SK-N-SH treated with all-trans-retinoic acid at 6 μM for 48 hours (cell line): ENCODE measurements around the gene ACACB.

Source experiments
- ARNTL ChIP-seq: fragments of 450-650 bp; formaldehyde crosslinking; IDR thresholded peaks from 2 replicates; pipeline ENCODE4 v1.5.0; 2020; ENCODE audit warnings: low read depth, mild to moderate bottlenecking, moderate library complexity, borderline replicate concordance
- BACH2 ChIP-seq: fragments of 250-450 bp; sonication (Bioruptor Pico); IDR thresholded peaks from 2 replicates; pipeline ENCODE4 v1.9.0; 2021; ENCODE audit warnings: mild to moderate bottlenecking, borderline replicate concordance
- CSDC2 ChIP-seq: fragments of 250-450 bp; sonication (Bioruptor Pico); IDR thresholded peaks from 2 replicates; pipeline ENCODE4 v1.5.0; 2020; ENCODE audit warnings: mild to moderate bottlenecking, moderate library complexity
- ESRRG ChIP-seq: fragments of 250-450 bp; sonication (Bioruptor Pico); IDR thresholded peaks from 2 replicates; pipeline ENCODE4 v1.6.1; 2021; ENCODE audit warnings: mild to moderate bottlenecking
- OSR1 ChIP-seq: fragments of 250-450 bp; sonication (Bioruptor Pico); IDR thresholded peaks from 2 replicates; pipeline ENCODE4 v1.8.0; 2022; ENCODE audit warnings: moderate library complexity, mild to moderate bottlenecking, inconsistent platforms
- RARB ChIP-seq: fragments of 250-450 bp; sonication (Bioruptor Pico); IDR thresholded peaks from 2 replicates; pipeline ENCODE4 v1.8.0; 2021; ENCODE audit warnings: mild to moderate bottlenecking, moderate library complexity
- SNAI2 ChIP-seq: fragments of 250-450 bp; sonication (Bioruptor Pico); IDR thresholded peaks from 2 replicates; pipeline ENCODE4 v1.5.0; 2020; ENCODE audit warnings: mild to moderate bottlenecking, moderate library complexity
- ZC3H10 ChIP-seq: fragments of 250-450 bp; sonication (Bioruptor Pico); IDR thresholded peaks from 2 replicates; pipeline ENCODE4 v1.5.1; 2021; ENCODE audit warnings: mild to moderate bottlenecking, moderate library complexity
- ZFP30 ChIP-seq: fragments of 450-650 bp; formaldehyde crosslinking; IDR thresholded peaks from 2 replicates; pipeline ENCODE4 v1.5.0; 2022; ENCODE audit warnings: mild to moderate bottlenecking, moderate library complexity
- TF ChIP-seq, protein P1 (sequence below): fragments of 250-450 bp; sonication (Bioruptor Pico); IDR thresholded peaks from 2 replicates; pipeline ENCODE4 v1.8.0; 2021; ENCODE audit warnings: low read depth, mild to moderate bottlenecking, moderate library complexity, borderline replicate concordance
- TF ChIP-seq, protein P2 (sequence below): fragments of 250-450 bp; sonication (Bioruptor Pico); IDR thresholded peaks from 2 replicates; pipeline ENCODE4 v1.8.0; 2020; ENCODE audit warnings: mild to moderate bottlenecking, moderate library complexity, borderline replicate concordance
- TF ChIP-seq, protein P3 (sequence below): fragments of 250-450 bp; sonication (Bioruptor Pico); IDR thresholded peaks from 2 replicates; pipeline ENCODE4 v1.5.1; 2021; ENCODE audit warnings: mild to moderate bottlenecking, moderate library complexity
- TF ChIP-seq, protein P4 (sequence below): fragments of 250-450 bp; sonication (Bioruptor Pico); IDR thresholded peaks from 2 replicates; pipeline ENCODE4 v1.5.0; 2020; ENCODE audit warnings: mild to moderate bottlenecking, moderate library complexity
- TF ChIP-seq, protein P5 (sequence below): fragments of 250-450 bp; sonication (Bioruptor Pico); IDR thresholded peaks from 2 replicates; pipeline ENCODE4 v1.5.1; 2020; ENCODE audit warnings: low read depth, mild to moderate bottlenecking, moderate library complexity

- TF ChIP-seq ZFP30 (CRISPR knock-in tag), result no peak
- no peak for TF ChIP-seq RARB
- TF ChIP-seq OSR1 (CRISPR knock-in tag), result no peak
- TF ChIP-seq, protein P1, sequence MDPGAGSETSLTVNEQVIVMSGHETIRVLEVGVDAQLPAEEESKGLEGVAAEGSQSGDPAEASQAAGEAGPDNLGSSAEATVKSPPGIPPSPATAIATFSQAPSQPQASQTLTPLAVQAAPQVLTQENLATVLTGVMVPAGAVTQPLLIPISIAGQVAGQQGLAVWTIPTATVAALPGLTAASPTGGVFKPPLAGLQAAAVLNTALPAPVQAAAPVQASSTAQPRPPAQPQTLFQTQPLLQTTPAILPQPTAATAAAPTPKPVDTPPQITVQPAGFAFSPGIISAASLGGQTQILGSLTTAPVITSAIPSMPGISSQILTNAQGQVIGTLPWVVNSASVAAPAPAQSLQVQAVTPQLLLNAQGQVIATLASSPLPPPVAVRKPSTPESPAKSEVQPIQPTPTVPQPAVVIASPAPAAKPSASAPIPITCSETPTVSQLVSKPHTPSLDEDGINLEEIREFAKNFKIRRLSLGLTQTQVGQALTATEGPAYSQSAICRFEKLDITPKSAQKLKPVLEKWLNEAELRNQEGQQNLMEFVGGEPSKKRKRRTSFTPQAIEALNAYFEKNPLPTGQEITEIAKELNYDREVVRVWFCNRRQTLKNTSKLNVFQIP (CRISPR knock-in tag), result no peak
- no peak for TF ChIP-seq CSDC2 (CRISPR knock-in tag)
- TF ChIP-seq, protein P2, sequence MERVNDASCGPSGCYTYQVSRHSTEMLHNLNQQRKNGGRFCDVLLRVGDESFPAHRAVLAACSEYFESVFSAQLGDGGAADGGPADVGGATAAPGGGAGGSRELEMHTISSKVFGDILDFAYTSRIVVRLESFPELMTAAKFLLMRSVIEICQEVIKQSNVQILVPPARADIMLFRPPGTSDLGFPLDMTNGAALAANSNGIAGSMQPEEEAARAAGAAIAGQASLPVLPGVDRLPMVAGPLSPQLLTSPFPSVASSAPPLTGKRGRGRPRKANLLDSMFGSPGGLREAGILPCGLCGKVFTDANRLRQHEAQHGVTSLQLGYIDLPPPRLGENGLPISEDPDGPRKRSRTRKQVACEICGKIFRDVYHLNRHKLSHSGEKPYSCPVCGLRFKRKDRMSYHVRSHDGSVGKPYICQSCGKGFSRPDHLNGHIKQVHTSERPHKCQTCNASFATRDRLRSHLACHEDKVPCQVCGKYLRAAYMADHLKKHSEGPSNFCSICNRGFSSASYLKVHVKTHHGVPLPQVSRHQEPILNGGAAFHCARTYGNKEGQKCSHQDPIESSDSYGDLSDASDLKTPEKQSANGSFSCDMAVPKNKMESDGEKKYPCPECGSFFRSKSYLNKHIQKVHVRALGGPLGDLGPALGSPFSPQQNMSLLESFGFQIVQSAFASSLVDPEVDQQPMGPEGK (CRISPR knock-in tag), result no peak
- TF ChIP-seq, protein P3, sequence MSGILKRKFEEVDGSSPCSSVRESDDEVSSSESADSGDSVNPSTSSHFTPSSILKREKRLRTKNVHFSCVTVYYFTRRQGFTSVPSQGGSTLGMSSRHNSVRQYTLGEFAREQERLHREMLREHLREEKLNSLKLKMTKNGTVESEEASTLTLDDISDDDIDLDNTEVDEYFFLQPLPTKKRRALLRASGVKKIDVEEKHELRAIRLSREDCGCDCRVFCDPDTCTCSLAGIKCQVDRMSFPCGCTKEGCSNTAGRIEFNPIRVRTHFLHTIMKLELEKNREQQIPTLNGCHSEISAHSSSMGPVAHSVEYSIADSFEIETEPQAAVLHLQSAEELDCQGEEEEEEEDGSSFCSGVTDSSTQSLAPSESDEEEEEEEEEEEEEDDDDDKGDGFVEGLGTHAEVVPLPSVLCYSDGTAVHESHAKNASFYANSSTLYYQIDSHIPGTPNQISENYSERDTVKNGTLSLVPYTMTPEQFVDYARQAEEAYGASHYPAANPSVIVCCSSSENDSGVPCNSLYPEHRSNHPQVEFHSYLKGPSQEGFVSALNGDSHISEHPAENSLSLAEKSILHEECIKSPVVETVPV (CRISPR knock-in tag), result no peak
- TF ChIP-seq, protein P4, sequence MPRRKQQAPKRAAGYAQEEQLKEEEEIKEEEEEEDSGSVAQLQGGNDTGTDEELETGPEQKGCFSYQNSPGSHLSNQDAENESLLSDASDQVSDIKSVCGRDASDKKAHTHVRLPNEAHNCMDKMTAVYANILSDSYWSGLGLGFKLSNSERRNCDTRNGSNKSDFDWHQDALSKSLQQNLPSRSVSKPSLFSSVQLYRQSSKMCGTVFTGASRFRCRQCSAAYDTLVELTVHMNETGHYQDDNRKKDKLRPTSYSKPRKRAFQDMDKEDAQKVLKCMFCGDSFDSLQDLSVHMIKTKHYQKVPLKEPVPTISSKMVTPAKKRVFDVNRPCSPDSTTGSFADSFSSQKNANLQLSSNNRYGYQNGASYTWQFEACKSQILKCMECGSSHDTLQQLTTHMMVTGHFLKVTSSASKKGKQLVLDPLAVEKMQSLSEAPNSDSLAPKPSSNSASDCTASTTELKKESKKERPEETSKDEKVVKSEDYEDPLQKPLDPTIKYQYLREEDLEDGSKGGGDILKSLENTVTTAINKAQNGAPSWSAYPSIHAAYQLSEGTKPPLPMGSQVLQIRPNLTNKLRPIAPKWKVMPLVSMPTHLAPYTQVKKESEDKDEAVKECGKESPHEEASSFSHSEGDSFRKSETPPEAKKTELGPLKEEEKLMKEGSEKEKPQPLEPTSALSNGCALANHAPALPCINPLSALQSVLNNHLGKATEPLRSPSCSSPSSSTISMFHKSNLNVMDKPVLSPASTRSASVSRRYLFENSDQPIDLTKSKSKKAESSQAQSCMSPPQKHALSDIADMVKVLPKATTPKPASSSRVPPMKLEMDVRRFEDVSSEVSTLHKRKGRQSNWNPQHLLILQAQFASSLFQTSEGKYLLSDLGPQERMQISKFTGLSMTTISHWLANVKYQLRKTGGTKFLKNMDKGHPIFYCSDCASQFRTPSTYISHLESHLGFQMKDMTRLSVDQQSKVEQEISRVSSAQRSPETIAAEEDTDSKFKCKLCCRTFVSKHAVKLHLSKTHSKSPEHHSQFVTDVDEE (CRISPR knock-in tag), result no peak
- no peak for TF ChIP-seq ESRRG (CRISPR knock-in tag)
- TF ChIP-seq SNAI2 (CRISPR knock-in tag), result no peak
- TF ChIP-seq, protein P5, sequence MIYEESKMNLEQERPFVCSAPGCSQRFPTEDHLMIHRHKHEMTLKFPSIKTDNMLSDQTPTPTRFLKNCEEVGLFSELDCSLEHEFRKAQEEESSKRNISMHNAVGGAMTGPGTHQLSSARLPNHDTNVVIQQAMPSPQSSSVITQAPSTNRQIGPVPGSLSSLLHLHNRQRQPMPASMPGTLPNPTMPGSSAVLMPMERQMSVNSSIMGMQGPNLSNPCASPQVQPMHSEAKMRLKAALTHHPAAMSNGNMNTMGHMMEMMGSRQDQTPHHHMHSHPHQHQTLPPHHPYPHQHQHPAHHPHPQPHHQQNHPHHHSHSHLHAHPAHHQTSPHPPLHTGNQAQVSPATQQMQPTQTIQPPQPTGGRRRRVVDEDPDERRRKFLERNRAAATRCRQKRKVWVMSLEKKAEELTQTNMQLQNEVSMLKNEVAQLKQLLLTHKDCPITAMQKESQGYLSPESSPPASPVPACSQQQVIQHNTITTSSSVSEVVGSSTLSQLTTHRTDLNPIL (CRISPR knock-in tag), result no peak
- no peak for TF ChIP-seq ZC3H10 (CRISPR knock-in tag)
- TF ChIP-seq ARNTL, result no peak
- no peak for TF ChIP-seq BACH2 (CRISPR knock-in tag)
These were observed 188.1 kb downstream of the ACACB start for GRCh38 chr12:109304485-109304884.
